GM10847 (cell line): ENCODE results near the gene TMEM30A.

Source experiments
- POLR2A ChIP-seq: IDR thresholded peaks from 2 replicates; pipeline ENCODE4 v1.6.1; 2011; ENCODE audit not compliant: insufficient read length; ENCODE audit errors: extremely low read depth

The TMEM30A gene

GRCh38 chr6:75215291-75215690, 69.3 kb downstream of the TMEM30A start:
- TF ChIP-seq POLR2A: no peak

GRCh38 chr6:75213732-75214131, 70.9 kb downstream of the TMEM30A start:
- TF ChIP-seq POLR2A: no peak

- TF ChIP-seq POLR2A: no peak
These were observed 71.5 kb downstream of the TMEM30A start for GRCh38 chr6:75213112-75213511.

- TF ChIP-seq POLR2A: no peak
These were observed 72.5 kb downstream of the TMEM30A start for GRCh38 chr6:75211920-75212590.

DNA sequence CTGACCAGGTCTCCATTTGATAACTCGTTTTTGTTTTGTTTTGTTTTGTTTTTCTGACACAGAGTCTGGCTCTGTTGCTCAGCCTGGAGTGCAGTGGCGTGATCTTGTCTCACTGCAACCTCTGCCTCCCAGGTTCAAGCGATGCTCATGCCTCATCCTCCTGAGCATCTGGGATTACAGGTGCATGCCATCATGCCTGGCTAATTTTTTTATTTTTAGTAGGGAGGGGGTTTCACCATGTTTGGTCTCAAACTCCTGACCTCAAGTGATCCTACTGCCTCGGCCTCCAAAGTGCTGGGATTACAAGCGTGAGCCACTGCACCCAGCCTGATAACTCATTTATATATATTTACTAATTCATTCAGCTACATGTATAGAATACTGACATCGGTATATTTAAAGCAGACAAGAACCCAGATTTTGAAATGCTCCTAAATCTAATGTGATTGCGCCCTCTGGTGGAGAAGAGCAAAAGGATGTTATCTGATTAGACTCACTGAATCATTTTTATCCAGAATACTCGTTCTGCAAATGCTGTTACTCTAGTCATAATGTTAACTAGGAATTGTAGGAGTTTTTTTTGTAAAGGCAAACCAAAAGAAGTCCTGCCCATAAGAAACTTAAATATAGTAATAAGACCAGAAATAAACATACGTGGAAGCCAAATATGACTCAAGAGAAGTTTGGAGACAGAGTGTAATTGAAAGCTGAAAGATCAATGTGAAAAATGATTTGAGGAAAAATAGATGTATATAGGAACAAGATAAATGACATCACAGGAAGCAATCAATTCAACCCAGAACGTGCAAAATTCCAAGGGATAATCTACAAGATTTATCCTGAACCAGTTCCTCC, 73.5 kb downstream of the TMEM30A start:
- TF ChIP-seq POLR2A: no peak

DNA sequence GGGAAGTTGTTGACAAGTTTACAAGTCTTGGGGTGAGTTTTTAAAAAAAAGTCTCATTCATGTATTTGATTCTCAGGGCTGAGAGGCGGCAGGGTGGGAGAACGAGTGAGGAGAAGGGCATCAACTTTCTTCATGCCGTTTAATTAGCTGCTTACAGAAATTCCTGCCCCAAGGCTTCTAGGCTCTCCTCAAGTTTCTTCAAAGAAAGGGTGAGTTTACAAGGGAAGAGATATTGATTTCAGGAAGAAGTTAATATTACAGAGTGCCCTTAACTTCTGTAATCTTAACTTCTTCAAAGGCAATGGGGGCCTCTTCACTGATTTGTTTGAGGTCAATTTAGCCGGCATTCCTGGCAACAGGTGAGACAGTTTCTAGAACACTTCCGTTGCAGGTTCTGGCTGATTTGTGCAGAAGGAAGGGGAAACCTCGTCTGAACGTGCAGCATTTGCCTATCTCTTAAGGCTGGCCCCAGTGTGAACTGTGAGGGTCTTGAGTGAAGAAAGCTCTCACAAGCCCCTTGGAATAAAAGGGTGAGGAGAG, 75.3 kb downstream of the TMEM30A start:
- TF ChIP-seq POLR2A: no peak

GRCh38 chr6:75208298-75209183, 76.1 kb downstream of the TMEM30A start:
- no peak for TF ChIP-seq POLR2A

- TF ChIP-seq POLR2A: no peak
These were observed 77.8 kb downstream of the TMEM30A start for GRCh38 chr6:75206576-75207342.

DNA sequence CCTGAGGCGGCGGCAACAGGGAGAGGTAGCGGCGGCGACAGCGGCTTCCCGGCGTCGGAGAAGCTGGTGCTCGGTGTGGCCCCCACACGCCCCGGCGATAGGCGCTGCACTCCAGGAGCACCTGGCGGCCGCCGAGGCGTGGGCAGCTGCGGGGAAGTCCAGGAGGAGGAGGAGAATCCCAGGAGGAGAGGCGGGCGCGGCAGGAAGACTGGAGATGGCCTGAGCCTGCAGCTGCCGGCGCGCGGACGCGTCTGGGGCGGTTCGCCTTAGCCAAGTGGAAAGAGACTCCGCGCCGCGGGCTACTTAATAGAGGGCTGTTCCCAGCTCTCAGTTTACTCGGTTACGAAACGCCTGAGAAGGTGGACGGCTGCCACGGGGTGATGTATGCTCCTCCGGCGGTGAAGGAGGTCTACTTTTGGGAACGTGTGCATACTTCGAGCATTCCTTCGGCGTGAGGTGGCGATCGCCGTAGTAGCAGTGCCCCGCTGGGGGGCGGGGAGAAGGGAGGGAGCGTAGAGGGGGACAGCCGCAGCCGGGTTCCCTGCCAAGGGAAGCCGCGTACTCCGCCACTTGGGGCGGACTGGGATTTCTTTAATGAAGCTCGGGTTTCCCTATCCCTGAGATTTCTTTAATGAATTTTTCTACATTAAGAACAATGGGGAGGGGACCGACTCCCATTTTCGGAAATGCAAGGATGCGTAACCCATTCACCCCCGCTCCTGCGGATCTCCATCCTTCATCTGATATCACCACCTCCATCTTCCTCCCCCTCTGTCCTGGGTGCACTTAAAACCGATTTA, 78.6 kb downstream of the TMEM30A start, which contains the start of gene COL12A1:
TSS of gene COL12A1 (minus strand) at position 278 of the 800 bp plus-strand sequence. CDS start 3,261 bp downstream, outside the sequence.
- TF ChIP-seq POLR2A: no peak

- TF ChIP-seq POLR2A: no peak
These were observed 79.4 kb downstream of the TMEM30A start for GRCh38 chr6:75204959-75205775.

DNA sequence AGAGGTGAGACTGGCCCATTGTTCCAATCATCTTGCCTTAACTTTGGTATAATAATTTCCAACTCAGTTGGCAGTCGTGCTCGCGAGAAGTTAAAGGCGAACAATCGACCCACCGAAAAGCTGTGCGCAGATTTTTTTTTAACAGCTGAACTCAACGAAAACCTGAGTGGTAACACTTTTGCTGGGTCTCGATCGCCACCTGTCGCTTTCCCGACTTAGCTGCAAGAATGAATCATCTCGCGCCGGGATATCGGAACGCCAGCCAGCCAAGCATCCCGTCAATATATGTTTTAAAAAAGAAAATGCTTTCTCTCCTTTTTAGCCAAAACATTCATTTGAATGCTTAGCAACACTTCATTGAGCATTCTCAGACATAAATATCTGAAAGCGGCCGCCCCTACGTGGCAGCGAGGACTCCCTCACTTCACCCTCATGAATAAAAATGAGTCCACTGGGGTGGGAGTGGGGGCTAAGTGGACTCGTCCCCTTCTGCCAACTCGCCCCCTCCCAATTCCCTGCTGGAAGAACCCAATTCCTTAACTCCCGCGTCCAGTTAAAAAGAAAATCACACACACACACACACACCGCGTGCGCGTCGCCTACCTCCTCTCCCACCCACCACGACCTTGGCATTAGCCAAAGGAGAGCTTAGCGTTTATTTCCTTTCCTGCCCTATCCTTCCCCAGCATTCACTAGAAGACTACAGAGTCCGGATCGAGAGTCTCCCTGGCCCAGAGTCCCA, 80.2 kb downstream of the TMEM30A start:
- TF ChIP-seq POLR2A: no peak

GRCh38 chr6:75203721-75204120, 80.9 kb downstream of the TMEM30A start:
- TF ChIP-seq POLR2A: no peak
